ENCODE measurements around the gene GLRX5.

GLRX5 gene

DNA sequence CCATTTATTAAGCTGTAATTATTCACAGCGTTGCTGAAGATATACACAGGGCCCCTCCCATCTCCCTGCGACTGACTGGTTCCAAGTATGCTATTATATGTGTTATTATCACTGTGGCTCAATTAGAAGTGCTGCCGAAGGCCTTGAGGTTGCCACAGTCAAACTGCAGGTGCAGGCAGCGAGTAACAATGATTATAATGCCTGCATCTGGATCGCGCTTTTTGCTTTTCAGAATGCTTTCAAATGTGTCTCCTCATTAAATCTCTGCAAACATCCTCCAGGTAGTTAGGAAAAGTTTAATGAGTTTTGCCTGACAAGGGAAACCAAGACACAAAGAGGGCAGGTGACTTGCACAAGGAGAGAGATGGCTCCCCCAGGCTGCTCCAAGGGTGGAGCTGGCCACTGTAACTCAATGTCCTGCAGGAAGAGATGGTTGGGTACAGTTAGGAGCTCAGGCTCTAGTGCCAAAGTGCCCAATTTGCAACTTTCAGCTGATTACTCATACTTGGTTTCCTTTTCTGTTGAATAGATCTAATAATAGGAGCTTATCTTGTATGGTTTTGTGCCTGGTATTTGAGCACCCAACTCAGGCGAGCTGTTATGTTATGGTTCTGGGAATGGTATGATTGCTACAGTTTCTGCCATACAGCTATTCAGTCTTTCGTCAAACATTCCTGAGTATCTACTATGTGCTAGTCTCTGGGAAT lies 16.7 kb upstream of the GLRX5 start:
- peak; percentile 24 for DNase-seq

DNA sequence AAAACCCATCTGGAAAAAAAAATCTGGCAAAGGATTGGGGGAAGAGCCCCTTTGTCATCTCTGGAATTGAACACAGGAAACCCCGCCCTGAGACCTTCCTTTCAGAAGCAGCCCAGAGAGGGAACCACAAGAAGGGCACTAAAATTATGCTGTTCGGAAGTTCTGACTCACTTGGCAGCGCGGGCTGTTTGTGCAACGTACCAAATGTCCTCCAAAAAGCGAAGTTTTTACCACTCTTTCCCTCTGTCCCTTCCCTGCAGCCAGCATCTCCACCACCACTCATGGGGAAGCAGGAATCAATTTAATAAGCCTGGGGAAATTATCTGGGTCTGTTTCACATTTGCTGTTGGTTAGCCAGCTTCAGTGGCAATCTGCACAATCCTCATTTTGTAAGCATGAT lies 15.2 kb upstream of the GLRX5 start:
- no peak for DNase-seq

DNA sequence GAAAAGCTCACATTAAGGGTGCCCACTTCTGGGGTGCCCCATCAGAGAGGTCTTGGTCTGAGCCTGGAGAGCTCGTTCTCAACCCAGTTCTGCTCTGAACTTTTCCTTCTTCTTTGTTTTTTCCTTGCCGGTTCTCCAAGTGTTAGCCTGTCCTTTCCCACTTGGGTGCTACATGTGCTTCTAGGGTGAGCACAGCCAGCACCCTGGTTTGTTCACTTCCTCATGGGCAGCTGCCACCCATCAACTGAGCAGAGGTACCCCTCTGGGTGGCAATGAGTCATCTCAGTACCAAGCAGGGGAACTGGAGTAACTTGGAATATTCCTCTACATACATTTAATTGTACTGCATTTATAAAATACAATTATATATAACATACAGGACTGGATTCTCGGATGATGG lies 14.5 kb upstream of the GLRX5 start:
- no peak for DNase-seq

DNA sequence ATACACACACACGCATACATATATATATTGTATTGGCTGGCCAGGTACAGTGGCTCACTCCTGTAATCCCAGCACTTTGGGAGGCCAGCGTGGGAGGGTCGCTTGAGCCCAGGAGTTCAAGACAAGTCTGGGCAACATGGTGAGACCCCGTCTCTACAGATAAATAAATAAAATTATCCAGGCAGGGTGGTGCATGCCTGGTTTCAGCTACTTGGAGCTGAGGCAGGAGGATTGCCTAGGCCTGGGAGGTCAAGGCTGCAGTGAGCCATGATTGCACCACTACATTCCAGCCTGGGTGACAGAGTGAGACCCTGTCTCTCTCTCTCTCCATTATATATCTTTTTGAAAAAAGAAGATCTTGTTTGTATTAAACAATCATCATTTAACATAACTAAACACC lies 13.8 kb upstream of the GLRX5 start:
- no peak for DNase-seq

DNA sequence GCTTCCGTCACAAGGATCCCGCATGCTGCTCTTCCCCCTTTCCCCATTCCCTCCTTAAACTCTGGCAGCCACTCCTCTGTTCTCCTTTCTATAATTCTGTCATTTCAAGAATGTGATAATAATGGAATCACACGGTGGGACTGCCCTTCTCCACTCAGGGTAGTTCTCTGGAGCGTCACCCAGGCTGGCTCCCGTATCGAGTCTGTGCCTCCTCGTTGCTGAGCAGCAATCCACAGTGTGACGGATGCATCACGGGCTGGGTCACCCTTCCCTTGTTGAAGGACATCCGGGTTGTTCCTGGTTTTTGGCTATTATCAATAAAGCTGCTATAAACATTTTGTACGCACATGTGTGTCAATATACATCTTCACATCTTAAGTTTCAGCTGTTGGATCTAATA lies 12.7 kb upstream of the GLRX5 start:
- no peak for DNase-seq

DNA sequence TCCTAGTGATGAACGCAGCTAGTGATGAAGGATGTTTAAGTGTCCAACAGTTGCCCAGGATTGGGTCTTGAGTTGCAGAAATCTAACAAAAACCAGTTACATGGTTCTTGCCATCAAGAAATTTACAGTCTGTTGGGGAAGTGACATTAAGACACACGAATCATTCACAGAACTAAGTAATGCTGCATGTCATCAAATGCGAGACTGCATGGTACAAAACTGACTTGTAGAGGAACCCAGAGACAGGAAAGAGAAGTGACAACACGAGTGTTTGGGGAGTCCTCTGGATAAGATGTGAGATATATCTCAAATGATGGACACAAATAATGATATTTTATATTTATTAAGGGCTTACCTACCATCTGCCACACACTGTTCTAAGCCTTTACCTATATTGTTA lies 12.3 kb upstream of the GLRX5 start:
- DNase-seq, result no peak

DNA sequence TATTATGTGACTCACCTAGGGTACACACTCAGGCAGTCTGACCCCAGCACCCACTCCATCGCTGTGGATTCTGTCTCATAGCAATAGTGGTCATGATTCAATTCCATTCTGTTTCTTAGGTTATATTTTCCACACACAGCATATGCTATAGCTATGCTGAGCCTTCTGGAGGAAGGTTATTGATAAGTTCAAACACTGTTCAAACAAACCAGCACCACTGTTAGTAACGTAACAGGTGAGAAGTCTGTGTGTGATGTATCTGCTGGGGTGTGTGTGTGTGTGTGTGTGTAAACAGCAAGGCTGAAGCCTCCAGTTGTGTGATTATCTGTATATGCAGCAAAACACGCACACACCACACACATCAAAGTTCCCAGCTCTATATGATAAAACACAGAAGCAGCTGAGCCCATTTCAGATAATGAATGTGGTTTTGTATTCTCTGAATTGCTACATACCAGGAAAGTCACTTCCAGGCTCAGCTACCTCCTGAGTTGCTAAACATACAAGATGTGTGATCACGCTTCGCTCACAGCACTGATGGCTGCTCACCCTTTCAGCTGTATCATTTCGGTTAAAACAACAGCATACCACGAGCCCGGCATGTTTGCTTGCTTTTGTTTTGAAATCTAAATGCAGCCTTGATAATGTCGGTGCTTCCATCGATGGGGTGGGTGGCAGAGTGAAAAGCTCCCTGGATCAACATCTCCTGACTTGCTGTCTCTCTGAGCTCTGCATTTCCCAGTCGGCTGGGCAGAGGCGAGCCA lies 11.6 kb upstream of the GLRX5 start:
- DNase-seq, result no peak

DNA sequence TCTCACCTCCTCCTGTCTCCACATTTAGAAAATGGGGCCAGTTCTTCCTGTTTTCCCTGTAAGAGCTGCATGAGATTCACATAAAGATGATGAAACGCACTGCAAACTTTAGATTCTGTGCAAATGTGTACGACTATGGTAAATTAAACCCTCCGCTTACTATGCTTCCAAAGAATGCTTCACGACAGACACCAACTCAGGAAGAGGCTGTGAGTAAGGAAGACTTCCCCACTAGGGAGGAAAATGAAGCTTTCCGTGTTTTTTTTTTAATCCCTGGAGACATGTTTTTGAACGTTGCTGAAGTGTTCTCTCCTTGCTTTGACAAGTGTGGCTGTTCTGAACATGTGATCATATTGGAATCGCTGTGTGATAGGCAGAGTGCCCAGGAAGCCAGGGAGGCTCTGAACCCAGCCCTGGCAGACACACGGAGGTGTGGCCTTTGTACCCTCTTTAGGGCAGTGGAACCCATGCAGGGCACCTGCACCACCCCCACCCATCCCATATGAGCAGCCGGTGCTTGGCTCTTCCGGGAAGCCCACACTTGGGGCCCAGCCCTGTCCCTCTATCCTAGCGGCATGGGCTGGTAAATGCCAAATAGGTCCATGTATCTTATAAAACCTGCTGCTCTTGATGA lies 10.9 kb upstream of the GLRX5 start:
- DNase-seq, result no peak

DNA sequence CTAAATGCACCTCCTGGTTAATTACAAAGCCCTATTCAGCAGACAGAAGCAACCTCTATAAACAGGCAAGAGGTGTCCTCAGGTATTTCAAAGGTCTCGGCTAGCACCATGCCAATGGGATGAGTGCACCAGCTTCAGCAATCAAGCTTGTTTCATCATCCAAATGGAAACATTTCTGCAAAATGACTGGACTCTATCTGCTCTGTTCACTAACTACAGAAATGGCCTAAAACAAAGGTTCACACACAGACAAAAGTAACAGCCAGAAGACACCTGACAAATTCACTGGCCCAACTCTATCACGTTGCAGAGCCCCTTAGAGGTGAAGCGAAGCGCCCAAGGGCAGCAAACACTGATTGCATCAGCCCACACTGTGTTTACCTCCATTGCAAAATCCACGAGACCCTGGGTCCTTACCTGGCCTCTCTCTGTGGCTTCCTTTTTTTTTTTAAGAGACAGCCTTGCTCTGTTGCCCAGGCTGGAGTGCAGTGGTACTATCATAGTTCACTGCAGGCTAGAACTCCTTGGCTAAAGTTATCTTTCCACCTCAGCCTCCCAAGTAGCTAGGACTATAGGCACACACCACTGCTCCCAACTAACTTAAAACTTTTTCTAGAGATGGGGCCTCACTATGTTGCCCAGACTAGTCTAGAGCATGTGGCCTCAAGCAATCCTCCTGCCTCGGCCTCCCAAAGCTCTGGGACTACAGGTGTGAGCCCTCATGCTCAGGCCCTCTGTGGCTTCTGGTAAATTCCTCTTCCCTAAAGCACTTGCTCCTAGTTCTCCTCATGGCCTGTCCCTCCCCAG lies 9.9 kb upstream of the GLRX5 start:
- DNase-seq, result no peak

DNA sequence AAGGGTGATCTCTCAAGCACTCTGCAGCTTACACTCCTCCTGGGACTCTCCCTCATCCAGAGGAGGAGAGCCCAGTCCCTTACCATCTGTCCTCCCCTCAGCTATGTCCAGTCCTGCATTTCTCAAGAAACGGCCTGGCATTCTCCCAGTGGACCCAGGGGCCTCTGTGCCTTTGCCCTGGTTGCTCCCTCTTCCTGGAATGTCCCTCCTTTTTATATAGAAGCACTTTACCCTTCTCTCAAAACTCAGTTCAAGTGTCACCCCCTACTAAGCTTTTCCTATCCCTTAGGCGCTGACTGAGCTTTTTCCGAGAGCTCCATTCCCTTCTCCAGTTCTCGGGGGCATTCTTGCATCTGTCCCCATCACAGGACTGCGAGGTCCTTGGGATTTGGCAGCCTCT lies 8.9 kb upstream of the GLRX5 start:
- no peak for DNase-seq

DNA sequence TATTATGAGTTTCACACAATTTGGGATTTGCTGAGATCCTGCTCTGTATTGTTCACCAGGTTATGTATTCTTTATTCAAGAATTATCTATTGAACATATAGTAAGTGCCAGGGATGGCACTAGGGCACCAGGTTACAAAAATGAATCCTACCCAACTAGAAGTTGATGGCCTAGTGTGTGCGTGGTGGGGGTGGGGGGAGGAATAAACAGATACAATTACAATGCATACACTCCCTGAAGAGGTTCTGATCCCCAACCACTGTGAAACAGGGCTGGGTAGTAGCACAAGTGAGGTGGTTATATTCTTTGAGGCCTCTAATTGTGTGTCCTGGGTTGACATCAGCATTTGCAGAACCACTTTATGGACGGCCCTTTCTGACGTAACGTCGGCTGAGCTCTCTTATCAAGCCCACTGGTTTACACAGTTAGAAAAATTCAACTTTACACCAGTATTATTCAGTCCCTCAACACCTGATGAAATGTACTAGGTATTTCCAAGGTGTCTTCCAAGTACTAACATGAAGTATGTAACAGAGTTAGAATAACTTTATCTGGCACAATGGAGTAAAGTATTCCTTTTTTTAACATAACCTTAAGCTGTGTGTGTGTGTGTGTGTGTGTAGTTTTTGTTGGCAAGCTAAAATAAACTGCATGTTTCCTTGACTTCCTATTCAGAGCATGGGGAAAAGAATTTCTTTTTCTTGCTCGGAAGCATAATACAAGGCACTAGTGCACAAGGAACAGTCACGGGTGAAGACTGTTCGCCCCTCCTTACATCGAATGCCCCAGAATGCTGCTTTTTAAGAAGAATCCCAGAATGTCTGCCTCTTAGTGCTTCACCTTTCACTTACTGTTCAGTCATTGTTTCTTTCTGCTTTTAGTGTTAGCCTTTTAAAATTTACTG lies 8.1 kb upstream of the GLRX5 start:
- no peak for DNase-seq

DNA sequence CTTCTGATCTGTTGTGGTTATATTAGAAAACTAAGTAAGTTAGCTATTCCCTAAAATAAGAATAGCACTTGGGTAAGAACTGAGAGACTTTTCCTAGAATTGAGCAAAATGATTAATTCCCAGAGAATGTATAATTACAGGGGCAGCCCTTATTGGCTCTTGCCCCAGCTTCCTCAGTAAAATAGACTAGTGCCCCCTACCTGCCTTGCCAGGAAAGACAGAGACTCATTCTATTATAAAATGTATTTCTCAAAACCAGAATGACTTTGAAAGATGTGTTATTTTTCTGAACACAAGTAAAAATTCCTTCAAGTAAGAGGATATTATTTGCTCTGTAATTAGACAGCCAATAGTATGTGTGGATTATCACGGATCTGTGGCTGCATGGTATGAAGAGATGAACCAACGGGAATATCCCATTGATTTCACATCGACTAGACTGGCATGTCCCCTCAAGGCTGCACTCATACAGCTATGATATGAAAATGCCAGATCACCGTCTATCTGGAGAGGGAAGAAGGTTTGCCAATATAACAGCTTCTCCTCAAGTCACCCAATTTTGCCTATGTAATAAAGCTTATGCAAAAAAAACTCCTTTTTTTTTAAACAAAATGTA lies 7.4 kb upstream of the GLRX5 start:
- DNase-seq, result no peak

DNA sequence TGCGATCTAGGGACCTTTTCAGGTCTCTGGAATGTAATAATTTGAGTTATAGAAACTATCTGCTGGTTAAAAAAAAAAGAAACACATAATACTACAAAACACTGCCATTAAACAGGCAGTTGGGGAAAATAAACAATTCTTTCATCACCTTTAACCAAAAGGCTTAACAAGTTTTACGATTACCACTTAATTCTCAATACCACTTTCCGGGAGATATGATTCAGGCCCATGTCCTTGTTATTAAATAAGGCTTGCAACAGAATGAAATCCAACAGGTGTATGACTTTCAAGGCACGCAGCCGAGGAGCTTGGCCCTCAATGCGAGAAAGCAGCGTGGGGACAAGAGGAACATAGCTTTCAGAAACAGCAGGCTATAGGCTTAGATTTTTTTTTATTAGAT lies 5.6 kb upstream of the GLRX5 start:
- no peak for DNase-seq

DNA sequence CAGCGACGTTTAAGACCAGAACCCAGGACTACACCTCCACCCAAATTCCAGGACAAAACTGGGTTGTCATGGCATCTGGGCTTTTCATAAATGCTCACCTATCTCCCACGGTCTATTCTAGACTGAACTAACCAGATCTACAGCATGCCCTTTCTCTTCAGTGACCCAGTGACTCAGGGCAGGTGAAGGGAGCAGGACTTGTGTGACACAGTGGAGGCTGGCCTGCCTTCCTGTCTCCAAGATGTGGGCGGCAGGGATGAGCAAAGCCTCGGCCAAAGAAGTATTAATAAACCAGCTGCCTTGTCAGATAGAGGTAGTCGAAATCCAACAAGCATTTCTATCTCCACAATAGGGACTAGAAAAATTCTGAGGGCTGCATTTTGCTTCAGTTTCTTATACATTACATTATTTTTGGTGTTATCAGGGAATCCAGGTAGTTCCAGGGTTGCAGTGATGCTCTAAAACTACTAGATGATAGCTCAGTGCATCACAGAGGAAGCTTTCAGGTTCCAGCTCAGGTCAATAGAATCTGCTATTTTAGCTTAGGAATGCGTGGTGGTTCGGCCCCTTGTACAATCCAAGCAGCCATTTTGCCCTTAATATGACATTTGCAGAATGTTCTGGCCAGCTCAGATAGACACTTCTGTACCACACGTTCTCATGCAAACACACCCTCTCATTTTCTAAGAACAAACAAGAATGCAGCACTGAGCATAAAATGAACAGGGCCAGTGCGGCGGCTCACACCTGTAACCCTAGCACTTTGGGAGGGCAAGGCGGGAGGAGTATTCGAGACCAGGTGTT lies 4.2 kb upstream of the GLRX5 start:
- DNase-seq, result no peak

DNA sequence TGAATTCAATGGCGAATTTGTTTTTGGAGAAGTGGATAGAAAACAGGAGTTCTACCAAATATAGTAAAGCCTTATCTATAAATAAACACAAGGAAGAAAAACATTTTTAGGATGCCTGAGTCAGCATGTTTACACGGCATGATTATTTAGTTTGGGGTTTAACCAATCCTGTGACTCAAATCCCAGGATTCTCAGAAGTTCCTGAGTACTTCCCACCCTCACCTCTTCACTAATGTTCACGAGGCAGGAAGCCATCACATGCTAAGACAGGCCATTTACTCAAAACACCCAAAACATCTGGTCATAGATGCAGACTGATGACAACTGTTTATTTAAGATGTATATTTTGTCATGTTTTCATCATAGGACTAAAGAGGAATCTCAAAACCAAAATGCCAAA lies 3.4 kb upstream of the GLRX5 start:
- no peak for DNase-seq

DNA sequence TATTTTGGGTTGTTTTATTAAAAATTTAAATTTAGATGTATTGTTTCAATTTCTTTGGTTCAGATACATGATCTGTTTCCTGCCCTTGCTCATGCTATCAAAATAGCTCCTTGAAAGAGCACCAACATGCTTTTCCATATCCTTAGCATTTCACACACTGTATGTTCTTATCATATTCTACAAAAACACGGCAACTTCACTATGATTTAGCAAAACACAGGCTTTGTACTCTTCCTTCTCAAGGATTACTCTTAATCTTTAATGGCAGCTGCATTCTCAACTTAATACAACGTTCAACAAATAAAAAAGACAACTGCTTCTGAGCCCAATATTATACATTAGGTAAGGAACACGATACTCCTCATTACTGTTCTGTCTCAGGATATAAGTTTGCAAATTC lies 2.9 kb upstream of the GLRX5 start:
- no peak for DNase-seq

DNA sequence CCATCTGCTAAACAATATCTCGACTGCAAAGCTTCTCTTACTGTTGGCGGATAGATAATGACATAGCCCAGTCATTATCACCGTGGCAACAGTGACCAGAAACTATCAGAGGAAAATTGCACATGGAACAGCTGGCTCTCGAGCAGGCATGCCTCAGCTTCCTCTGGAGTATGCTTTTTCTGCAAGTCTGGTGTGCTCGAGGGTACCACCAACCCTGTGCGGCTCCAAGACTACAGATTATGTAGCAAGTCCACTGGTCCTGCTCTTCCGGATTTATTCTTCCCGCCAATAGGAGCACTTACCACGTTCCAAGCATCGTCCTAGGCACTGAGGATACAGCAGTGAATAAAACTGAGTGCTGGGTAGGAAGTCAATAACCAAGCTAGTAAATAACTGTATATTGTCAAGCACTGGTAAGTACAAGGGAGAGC lies 1.4 kb upstream of the GLRX5 start:
- peak; percentile 69 for DNase-seq

DNA sequence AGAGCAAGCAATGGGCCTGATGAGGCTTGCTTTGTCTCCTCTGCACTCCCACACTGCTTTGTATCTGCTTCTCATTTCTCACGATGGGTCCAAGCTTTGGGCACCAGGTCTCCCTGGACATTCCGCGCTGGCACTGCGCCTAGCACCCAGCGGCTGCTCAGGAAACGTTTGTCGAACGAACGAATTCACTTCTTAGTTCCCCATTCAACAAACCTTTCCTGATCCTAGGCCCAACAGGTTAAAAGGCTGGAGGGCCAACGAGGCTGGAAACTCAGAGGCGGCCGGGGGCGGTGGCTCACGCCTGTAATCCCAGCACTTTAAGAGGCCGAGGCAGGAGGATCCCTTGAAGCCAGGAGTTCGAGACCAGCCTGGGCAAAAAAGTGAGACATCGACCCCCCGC lies 1.0 kb upstream of the GLRX5 start:
- DNase-seq, result no peak

DNA sequence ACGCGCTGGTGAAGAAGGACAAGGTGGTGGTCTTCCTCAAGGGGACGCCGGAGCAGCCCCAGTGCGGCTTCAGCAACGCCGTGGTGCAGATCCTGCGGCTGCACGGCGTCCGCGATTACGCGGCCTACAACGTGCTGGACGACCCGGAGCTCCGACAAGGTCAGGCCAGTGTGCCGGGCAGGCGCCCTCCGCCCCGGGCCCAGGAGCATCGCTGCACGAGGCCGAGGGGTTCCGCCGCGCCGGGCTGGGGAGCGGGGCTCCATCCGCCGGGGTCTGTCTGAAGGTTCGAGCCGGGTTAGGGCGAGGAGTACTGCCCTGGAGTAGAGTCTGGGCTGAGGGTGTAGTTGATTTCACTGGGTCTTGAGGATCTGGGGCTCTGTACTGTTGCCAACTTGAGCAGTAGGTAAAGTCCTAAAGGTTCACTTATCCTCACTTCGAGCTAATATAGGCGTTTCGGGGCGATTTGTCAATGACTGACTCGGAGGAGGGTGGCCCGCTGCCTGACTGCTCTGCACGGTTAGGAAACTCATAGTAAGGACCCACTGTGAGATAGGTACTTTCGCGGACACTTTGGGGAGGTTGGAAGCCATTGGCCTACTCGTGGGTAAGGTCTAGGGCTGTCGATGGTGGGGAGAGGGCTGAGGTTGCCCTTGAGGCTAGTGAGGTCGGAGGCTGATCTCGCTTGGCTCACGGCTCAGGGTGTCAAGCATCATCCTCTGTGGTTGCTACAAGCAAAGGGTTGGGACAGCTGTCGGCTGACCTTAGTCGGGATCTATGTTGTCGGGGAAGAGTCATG lies 574 bp downstream of the GLRX5 start:
- DNase-seq, result no peak

DNA sequence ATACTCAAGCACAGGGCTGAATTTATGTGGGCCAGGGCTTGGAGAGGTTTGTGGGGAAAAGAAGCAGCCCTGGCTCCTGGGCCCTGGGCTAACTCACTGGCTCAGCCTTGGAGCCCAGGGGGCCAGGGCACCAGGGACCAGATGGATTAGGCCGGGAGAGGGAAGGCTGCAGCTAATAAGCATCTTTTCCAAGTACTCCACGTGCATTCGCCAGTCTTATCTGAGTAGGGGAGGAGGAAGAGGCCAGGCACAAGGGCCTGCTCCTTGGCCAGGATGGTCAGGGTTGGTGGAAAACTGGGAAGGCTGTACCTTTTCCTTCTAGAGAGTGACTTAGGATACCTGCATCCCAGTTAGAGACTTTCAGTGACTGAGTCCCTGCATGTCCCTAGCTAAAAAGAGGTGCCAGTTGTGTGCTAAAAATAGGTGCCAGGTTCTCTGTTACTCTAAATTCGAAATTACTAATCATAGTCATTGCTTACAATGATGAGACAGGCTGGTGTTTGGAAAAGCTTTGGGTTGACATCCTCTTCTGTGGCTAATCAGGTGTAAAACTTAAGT lies 1.3 kb downstream of the GLRX5 start:
- DNase-seq, result no peak
